HepG2 (cell line): ENCODE results near the gene ZNF101. TPM values are rescaled to one million over a fixed set of nuclear protein-coding genes. Genes with fewer than 3 reads are reported as not detected.

Experiments
- MEIS2 ChIP-seq: sonication (generic); formaldehyde crosslinking; IDR thresholded peaks from 2 replicates; pipeline ENCODE4 v1.9.0; 2021; ENCODE audit warnings: mild to moderate bottlenecking, missing genetic modification reagents
- PHF8 ChIP-seq: sonication (generic); formaldehyde crosslinking; IDR thresholded peaks from 2 replicates; pipeline ENCODE4 v1.5.0; 2020; ENCODE audit warnings: missing genetic modification reagents
- POGK ChIP-seq: sonication (generic); formaldehyde crosslinking; conservative IDR thresholded peaks from 2 replicates; pipeline ENCODE4 v1.8.0; 2022; ENCODE audit warnings: mild to moderate bottlenecking, moderate library complexity, missing genetic modification reagents
- RAD21 ChIP-seq: fragments of 450-650 bp; formaldehyde crosslinking; IDR thresholded peaks from 2 replicates; pipeline ENCODE4 v1.5.0; 2020; ENCODE audit warnings: mild to moderate bottlenecking
- SIN3A ChIP-seq: IDR thresholded peaks from 2 replicates; pipeline ENCODE4 v1.6.1; 2011; ENCODE audit warnings: low read depth, mild to moderate bottlenecking, control low read depth, low read length, borderline replicate concordance
- SPEN ChIP-seq: sonication (generic); formaldehyde crosslinking; IDR thresholded peaks from 2 replicates; pipeline ENCODE4 v1.5.1; 2020; ENCODE audit warnings: low read depth, mild to moderate bottlenecking, missing genetic modification reagents
- ZBTB2 ChIP-seq: sonication (generic); formaldehyde crosslinking; IDR thresholded peaks from 2 replicates; pipeline ENCODE4 v1.8.0; 2022; ENCODE audit warnings: low read depth, missing genetic modification reagents
- ZBTB26 ChIP-seq: IDR thresholded peaks from 2 replicates; pipeline ENCODE4 v1.6.1; 2016; ENCODE audit warnings: missing compliant biosample characterization, missing genetic modification reagents, borderline replicate concordance
- ZNF124 ChIP-seq: sonication (generic); formaldehyde crosslinking; IDR thresholded peaks from 2 replicates; pipeline ENCODE4 v1.4.0; 2020; ENCODE audit warnings: missing genetic modification reagents
- ZNF30 ChIP-seq: sonication (generic); formaldehyde crosslinking; IDR thresholded peaks from 2 replicates; pipeline ENCODE4 v1.5.0; 2020; ENCODE audit warnings: mild to moderate bottlenecking, missing genetic modification reagents
- ZNF382 ChIP-seq: sonication (generic); formaldehyde crosslinking; IDR thresholded peaks from 2 replicates; pipeline ENCODE4 v1.5.0; 2020; ENCODE audit warnings: missing genetic modification reagents, mild to moderate bottlenecking, borderline replicate concordance
- ZNF564 ChIP-seq: sonication (generic); formaldehyde crosslinking; IDR thresholded peaks from 2 replicates; pipeline ENCODE4 v1.8.1; 2023; ENCODE audit warnings: mild to moderate bottlenecking, missing genetic modification reagents
- ZNF619 ChIP-seq: sonication (generic); formaldehyde crosslinking; IDR thresholded peaks from 2 replicates; pipeline ENCODE4 v1.4.0; 2020; ENCODE audit warnings: mild to moderate bottlenecking, missing genetic modification reagents
- ZNF703 ChIP-seq: sonication (generic); formaldehyde crosslinking; IDR thresholded peaks from 2 replicates; pipeline ENCODE4 v1.5.1; 2020; ENCODE audit warnings: missing genetic modification reagents, mild to moderate bottlenecking, moderate library complexity, borderline replicate concordance
- ZNF772 ChIP-seq: sonication (generic); formaldehyde crosslinking; IDR thresholded peaks from 2 replicates; pipeline ENCODE4 v1.5.0; 2020; ENCODE audit warnings: mild to moderate bottlenecking, missing genetic modification reagents
- polyA plus RNA-seq, 8 experiments: library from polyadenylated mRNA; depleted of rRNA in 3 of 8; stranded (reverse) in 7 of 8; unstranded in 1 of 8; fragments of >200 nt; fragmentation: Illumina TruSeq in 4 of 8; extraction: Trizol in 4 of 8; gene quantifications; 2 replicates each; pipeline versions ENCODE4 v1.2.1 to v1.2.3, GENCODE V29; 2011 to 2016; ENCODE audit warnings: low read depth in 4 of 8, missing spikeins in 1 of 8, mixed read lengths in 1 of 8; ENCODE audit not compliant: insufficient read depth in 1 of 8
- total RNA-seq, 5 experiments: library from RNA; depleted of rRNA; stranded (reverse); fragments of >200 nt; fragmentation: Illumina TruSeq; extraction: Trizol; gene quantifications; 2 replicates each; pipeline ENCODE4 v1.2.3, GENCODE V29; 2016; ENCODE audit warnings: low read depth in 1 of 5
- TF ChIP-seq, protein P1 (sequence below): sonication (generic); formaldehyde crosslinking; conservative IDR thresholded peaks from 2 replicates; pipeline ENCODE4 v1.5.0; 2020; ENCODE audit warnings: missing genetic modification reagents
- TF ChIP-seq, protein P2 (sequence below): sonication (generic); formaldehyde crosslinking; IDR thresholded peaks from 2 replicates; pipeline ENCODE4 v1.5.0; 2020; ENCODE audit warnings: missing genetic modification reagents
- TF ChIP-seq, protein P3 (sequence below): sonication (generic); formaldehyde crosslinking; IDR thresholded peaks from 2 replicates; pipeline ENCODE4 v1.4.0; 2020; ENCODE audit warnings: missing genetic modification reagents

ZNF101 gene
- total and polyA plus RNA-seq, 2 of the 13 experiments (the other 11 are each of a cell fraction or from before 2014, with no cell fraction given) = 12.9 to 28.9 TPM

DNA sequence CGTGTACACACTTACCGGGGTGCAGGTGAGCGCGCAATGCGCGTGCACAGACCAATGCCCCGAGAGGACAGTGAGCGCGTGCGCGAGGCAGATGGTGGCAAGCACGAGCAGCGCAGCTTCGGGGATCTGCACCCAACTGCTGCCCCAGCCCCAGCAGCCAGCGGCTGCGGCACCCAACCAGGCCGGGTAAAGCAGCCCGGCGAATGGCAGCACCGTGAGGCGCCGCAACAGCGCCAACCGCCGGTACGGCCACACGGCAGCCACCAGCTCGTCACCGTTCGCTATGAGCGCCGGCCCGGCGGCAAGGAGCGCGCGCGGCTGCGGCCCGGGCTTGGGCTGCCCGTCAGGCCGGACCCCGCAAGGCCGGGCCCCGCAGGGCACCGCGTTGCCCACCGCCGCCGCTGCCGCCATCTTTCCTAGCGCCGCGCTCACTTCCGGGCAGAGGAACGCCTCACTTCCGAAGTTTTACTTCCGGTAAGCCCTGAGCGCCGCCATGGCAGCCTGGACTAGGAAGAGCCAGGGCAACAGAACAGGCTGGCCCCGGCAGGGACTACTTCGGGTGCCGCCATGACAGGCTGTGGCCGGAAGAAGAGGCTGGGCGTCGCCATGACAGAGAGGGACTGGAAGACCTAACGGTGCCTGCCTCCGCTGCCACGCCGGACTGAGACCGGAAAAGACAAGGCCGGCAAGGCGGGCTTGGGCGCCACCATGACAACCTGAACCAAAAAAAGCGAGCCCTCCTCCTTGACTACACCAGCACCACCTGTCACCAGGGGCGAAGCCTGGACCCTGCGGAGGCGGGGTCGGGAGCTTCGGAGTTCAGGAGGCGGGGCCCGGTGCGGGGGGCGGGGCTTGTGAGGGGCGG, 5.2 kb upstream of the ZNF101 start, which contains the start of gene ATP13A1 (continued):
- TF ChIP-seq, protein P1, sequence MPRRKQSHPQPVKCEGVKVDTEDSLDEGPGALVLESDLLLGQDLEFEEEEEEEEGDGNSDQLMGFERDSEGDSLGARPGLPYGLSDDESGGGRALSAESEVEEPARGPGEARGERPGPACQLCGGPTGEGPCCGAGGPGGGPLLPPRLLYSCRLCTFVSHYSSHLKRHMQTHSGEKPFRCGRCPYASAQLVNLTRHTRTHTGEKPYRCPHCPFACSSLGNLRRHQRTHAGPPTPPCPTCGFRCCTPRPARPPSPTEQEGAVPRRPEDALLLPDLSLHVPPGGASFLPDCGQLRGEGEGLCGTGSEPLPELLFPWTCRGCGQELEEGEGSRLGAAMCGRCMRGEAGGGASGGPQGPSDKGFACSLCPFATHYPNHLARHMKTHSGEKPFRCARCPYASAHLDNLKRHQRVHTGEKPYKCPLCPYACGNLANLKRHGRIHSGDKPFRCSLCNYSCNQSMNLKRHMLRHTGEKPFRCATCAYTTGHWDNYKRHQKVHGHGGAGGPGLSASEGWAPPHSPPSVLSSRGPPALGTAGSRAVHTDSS (CRISPR knock-in tag) = peak; percentile 38; the same call in 1 of the 2 replicates
- TF ChIP-seq, protein P2, sequence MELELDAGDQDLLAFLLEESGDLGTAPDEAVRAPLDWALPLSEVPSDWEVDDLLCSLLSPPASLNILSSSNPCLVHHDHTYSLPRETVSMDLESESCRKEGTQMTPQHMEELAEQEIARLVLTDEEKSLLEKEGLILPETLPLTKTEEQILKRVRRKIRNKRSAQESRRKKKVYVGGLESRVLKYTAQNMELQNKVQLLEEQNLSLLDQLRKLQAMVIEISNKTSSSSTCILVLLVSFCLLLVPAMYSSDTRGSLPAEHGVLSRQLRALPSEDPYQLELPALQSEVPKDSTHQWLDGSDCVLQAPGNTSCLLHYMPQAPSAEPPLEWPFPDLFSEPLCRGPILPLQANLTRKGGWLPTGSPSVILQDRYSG (CRISPR knock-in tag) = peak; percentile 77; the same call in 1 of the 2 replicates
- TF ChIP-seq SIN3A = 0 out of 2 replicates have a peak, but pooled peaks have one; percentile 46
- peak; percentile 48 for TF ChIP-seq MEIS2 (CRISPR knock-in tag)
- no peak for TF ChIP-seq ZNF619 (CRISPR knock-in tag)
- TF ChIP-seq ZNF124 (CRISPR knock-in tag) = peak; percentile 65; the same call in 1 of the 2 replicates
- peak; percentile 37; the same call in 1 of the 2 replicates for TF ChIP-seq SPEN
- TF ChIP-seq ZBTB2 = peak; percentile 76; the same call in 1 of the 2 replicates
- TF ChIP-seq POGK (CRISPR knock-in tag) = peak; percentile 50; the same call in 1 of the 2 replicates
- no peak for TF ChIP-seq ZNF30 (CRISPR knock-in tag)
- peak; percentile 55 for TF ChIP-seq RAD21 (CRISPR knock-in tag)
- TF ChIP-seq ZNF703 (CRISPR knock-in tag) = no peak
- no peak for TF ChIP-seq ZNF382
- TF ChIP-seq ZBTB26 (CRISPR knock-in tag) = 0 out of 2 replicates have a peak, but pooled peaks have one; percentile 38
- peak; percentile 80 for TF ChIP-seq ZNF772 (CRISPR knock-in tag)
- peak; percentile 71 for TF ChIP-seq PHF8
- TF ChIP-seq, protein P3, sequence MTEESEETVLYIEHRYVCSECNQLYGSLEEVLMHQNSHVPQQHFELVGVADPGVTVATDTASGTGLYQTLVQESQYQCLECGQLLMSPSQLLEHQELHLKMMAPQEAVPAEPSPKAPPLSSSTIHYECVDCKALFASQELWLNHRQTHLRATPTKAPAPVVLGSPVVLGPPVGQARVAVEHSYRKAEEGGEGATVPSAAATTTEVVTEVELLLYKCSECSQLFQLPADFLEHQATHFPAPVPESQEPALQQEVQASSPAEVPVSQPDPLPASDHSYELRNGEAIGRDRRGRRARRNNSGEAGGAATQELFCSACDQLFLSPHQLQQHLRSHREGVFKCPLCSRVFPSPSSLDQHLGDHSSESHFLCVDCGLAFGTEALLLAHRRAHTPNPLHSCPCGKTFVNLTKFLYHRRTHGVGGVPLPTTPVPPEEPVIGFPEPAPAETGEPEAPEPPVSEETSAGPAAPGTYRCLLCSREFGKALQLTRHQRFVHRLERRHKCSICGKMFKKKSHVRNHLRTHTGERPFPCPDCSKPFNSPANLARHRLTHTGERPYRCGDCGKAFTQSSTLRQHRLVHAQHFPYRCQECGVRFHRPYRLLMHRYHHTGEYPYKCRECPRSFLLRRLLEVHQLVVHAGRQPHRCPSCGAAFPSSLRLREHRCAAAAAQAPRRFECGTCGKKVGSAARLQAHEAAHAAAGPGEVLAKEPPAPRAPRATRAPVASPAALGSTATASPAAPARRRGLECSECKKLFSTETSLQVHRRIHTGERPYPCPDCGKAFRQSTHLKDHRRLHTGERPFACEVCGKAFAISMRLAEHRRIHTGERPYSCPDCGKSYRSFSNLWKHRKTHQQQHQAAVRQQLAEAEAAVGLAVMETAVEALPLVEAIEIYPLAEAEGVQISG (CRISPR knock-in tag) = peak; percentile 95
- 0 out of 2 replicates have a peak, but pooled peaks have one; percentile 64 for TF ChIP-seq ZNF564 (CRISPR knock-in tag)
